CD4-positive, alpha-beta T cell (primary cell): ENCODE results near the gene TAT. TPM values are rescaled to one million over a fixed set of nuclear protein-coding genes. Genes with fewer than 3 reads are reported as not detected.
"Not testable (repeated sequence)": the region's sequence is repeated elsewhere in the genome, so short reads cannot be mapped to it uniquely, and the experiment has no call there.

Experiments
- ATAC-seq: fragments of 200-7000 bp; cut with Tn5 transposase; one replicate; pipeline ENCODE4 v1.10.0; 2022; ENCODE audit warnings: mild to moderate bottlenecking; ENCODE audit not compliant: poor library complexity
- CTCF ChIA-PET: fragments of 350-600 bp; sonication (Branson Sonifier 250); formaldehyde crosslinking; loops from one replicate; lab custom pipeline; 2021; ENCODE audit warnings: antibody characterized with exemption, inconsistent platforms; lab: Charles Lee
- POLR2A ChIA-PET: fragments of 350-600 bp; sonication (Branson Sonifier 250); formaldehyde crosslinking; loops from one replicate; lab custom pipeline; 2021; ENCODE audit warnings: antibody characterized with exemption, inconsistent platforms; lab: Charles Lee
- DNase-seq, 14 experiments: peaks; one replicate each; pipeline ENCODE4 v3.0.0-alpha.2; 2013 to 2020; ENCODE audit warnings: mixed read lengths in 2 of 14
- H3K27ac ChIP-seq, 2 donors: one replicate each; pipeline versions ENCODE4 v1.5.1 to v1.7.0; 2013; ENCODE audit warnings: low read length in 2 of 2, low read depth in 1 of 2, mild to moderate bottlenecking in 1 of 2
- H3K27me3 ChIP-seq, 2 experiments: 1 replicate in 1 of 2; 2 replicates in 1 of 2; pipeline versions ENCODE4 v1.6.1 to v1.7.0; 2013; ENCODE audit warnings: low read length in 2 of 2, control low read depth in 1 of 2, mild to moderate bottlenecking in 1 of 2, moderate library complexity in 1 of 2; ENCODE audit not compliant: insufficient read depth in 2 of 2, control insufficient read depth in 1 of 2
- H3K36me3 ChIP-seq: one replicate; pipeline ENCODE4 v1.6.1; 2013; ENCODE audit warnings: low read length, control low read depth; ENCODE audit not compliant: insufficient read depth
- H3K4me1 ChIP-seq: one replicate; pipeline ENCODE4 v1.6.1; 2013; ENCODE audit warnings: low read length, control low read depth; ENCODE audit not compliant: insufficient read depth
- H3K4me3 ChIP-seq: one replicate; pipeline ENCODE4 v1.5.1; 2013; ENCODE audit warnings: mild to moderate bottlenecking, low read length, moderate library complexity
- H3K9me3 ChIP-seq, 2 experiments: 1 replicate in 1 of 2; 2 replicates in 1 of 2; pipeline versions ENCODE4 v1.6.1 to v1.7.0; 2013; ENCODE audit warnings: low read length in 2 of 2, mild to moderate bottlenecking in 2 of 2, control low read depth in 1 of 2, moderate library complexity in 1 of 2; ENCODE audit not compliant: control insufficient read depth in 1 of 2, insufficient read depth in 1 of 2
- H3K27ac Mint-ChIP-seq: one replicate; pipeline ENCODE4 v1.8.0; 2020; ENCODE audit warnings: mixed read lengths
- H3K27me3 Mint-ChIP-seq: one replicate; pipeline ENCODE4 v1.8.0; 2021; ENCODE audit warnings: mixed read lengths
- H3K36me3 Mint-ChIP-seq: one replicate; pipeline ENCODE4 v1.8.0; 2021; ENCODE audit warnings: low read depth, mixed read lengths
- H3K4me1 Mint-ChIP-seq: one replicate; pipeline ENCODE4 v1.8.0; 2021; ENCODE audit warnings: low read depth, mixed read lengths
- H3K4me3 Mint-ChIP-seq: one replicate; pipeline ENCODE4 v1.8.0; 2020; ENCODE audit warnings: mild to moderate bottlenecking, mixed read lengths
- H3K9me3 Mint-ChIP-seq: one replicate; pipeline ENCODE4 v1.8.0; 2020; ENCODE audit warnings: mixed read lengths
- CTCF ChIP-seq: fragments of 200-600 bp; IDR thresholded peaks from one replicate; pipeline ENCODE4 v1.8.0; 2022; ENCODE audit warnings: antibody characterized with exemption, mild to moderate bottlenecking
- intact Hi-C, 2 experiments: fragments of 100-400 bp; cut with DNase I in 1 of 2; cut with micrococcal nuclease in 1 of 2; formaldehyde crosslinking; loops; one replicate each; pipeline versions ENCODE4 v1.15.1 to v1.9.0; 2023 to 2025; cut with DNase I, micrococcal nuclease
- total RNA-seq, 174 experiments: library from RNA in 2 of 174; stranded (reverse) in 2 of 174; gene quantifications; one replicate each; pipeline ENCODE4 v1.2.3 and lab custom pipeline; 2021 to 2026

The TAT gene
- total RNA-seq, 2 experiments from 2014 or later: not detected

GRCh38 chr16:71593048-71593999 lies 16.4 kb upstream of the TAT start:
- H3K9me3 Mint-ChIP-seq: no peaks in the 10 kb centered on the region
- H3K4me1 ChIP-seq: no peaks in the 10 kb centered on the region
- ChIA-PET CTCF (no interaction called here), POLR2A (no interaction called here)
- no peak overlapping the region for H3K27ac ChIP-seq
- DNase-seq (no peak), ATAC-seq (no peak)
- H3K27ac Mint-ChIP-seq: no peak overlapping the region
- H3K36me3 ChIP-seq: no peaks in the 10 kb centered on the region
- no peaks in the 10 kb centered on the region for H3K36me3 Mint-ChIP-seq
- TF ChIP-seq CTCF: no peak
- intact Hi-C loops: no loop called here
- H3K27me3 ChIP-seq: peaks cover 0 to 17% of the 10 kb centered on the region in 2 experiments
- H3K4me1 Mint-ChIP-seq: no peaks in the 10 kb centered on the region
- peaks cover 0 to 3% of the 10 kb centered on the region in 2 experiments for H3K9me3 ChIP-seq
- no peak overlapping the region for H3K4me3 ChIP-seq
- H3K4me3 Mint-ChIP-seq: no peak overlapping the region
- H3K27me3 Mint-ChIP-seq: peaks cover 61% of the 10 kb centered on the region

- CTCF ChIA-PET: no interaction called here
- ATAC-seq: no peak
- no peak overlapping the region for H3K27ac Mint-ChIP-seq
- H3K4me1 Mint-ChIP-seq: no peaks in the 10 kb centered on the region
- intact Hi-C loops: no loop called here
- Histone ChIP-seq H3K9me3 (peaks cover 0 to 3% of the 10 kb centered on the region in 2 experiments), H3K27ac (no peak overlapping the region), H3K4me3 (no peak overlapping the region), H3K4me1 (no peaks in the 10 kb centered on the region), H3K36me3 (no peaks in the 10 kb centered on the region), H3K27me3 (peaks cover 3 to 20% of the 10 kb centered on the region in 2 experiments)
- H3K36me3 Mint-ChIP-seq: no peaks in the 10 kb centered on the region
- TF ChIP-seq CTCF: no peak
- POLR2A ChIA-PET: no interaction called here
- no peak overlapping the region for H3K4me3 Mint-ChIP-seq
- H3K27me3 Mint-ChIP-seq: peaks cover 62% of the 10 kb centered on the region
- no peak for DNase-seq
- H3K9me3 Mint-ChIP-seq: no peaks in the 10 kb centered on the region
Measured at GRCh38 chr16:71591917-71592316, 15.0 kb upstream of the TAT start.

GRCh38 chr16:71590584-71590983 lies 13.7 kb upstream of the TAT start:
- intact Hi-C loops: no loop called here
- H3K27me3 ChIP-seq: peaks cover 3 to 25% of the 10 kb centered on the region in 2 experiments
- H3K36me3 ChIP-seq: no peaks in the 10 kb centered on the region
- ChIA-PET CTCF (interaction anchor here (0.6 kb wide), 1 partner anchor 69 kb away, joined by 3 read pairs; no protein-coding TSS in a partner anchor), POLR2A (no interaction called here)
- DNase-seq (no peak), ATAC-seq (no peak)
- no peaks in the 10 kb centered on the region for H3K4me1 Mint-ChIP-seq
- peaks cover 0 to 3% of the 10 kb centered on the region in 2 experiments for H3K9me3 ChIP-seq
- no peak overlapping the region for H3K27ac Mint-ChIP-seq
- no peak overlapping the region for H3K4me3 Mint-ChIP-seq
- no peaks in the 10 kb centered on the region for H3K9me3 Mint-ChIP-seq
- H3K36me3 Mint-ChIP-seq: no peaks in the 10 kb centered on the region
- H3K27me3 Mint-ChIP-seq: peaks cover 61% of the 10 kb centered on the region
- H3K27ac ChIP-seq: no peak overlapping the region
- H3K4me3 ChIP-seq: no peak overlapping the region
- H3K4me1 ChIP-seq: no peaks in the 10 kb centered on the region
- no peak for TF ChIP-seq CTCF

- not testable (repeated sequence) for H3K36me3 ChIP-seq
Measured at GRCh38 chr16:71590071-71590470, 13.2 kb upstream of the TAT start.

GRCh38 chr16:71589334-71589733 lies 12.4 kb upstream of the TAT start:
- intact Hi-C loops, ATAC-seq, H3K4me3 ChIP-seq, H3K36me3 Mint-ChIP-seq, H3K27ac ChIP-seq, H3K27ac Mint-ChIP-seq, H3K4me1 ChIP-seq, H3K4me3 Mint-ChIP-seq, H3K9me3 Mint-ChIP-seq, DNase-seq, H3K4me1 Mint-ChIP-seq, POLR2A ChIA-PET, CTCF ChIA-PET, H3K36me3 ChIP-seq, H3K9me3 ChIP-seq: not testable (repeated sequence)
- peaks cover 3 to 21% of the 10 kb centered on the region in 2 experiments for H3K27me3 ChIP-seq
- H3K27me3 Mint-ChIP-seq: peaks cover 55% of the 10 kb centered on the region

More at GRCh38 chr16:71590071-71590470, 13.2 kb upstream of the TAT start:
- DNase-seq, H3K4me1 Mint-ChIP-seq, CTCF ChIA-PET, H3K9me3 Mint-ChIP-seq, H3K27ac Mint-ChIP-seq, ATAC-seq, H3K4me1 ChIP-seq, H3K4me3 Mint-ChIP-seq, H3K36me3 Mint-ChIP-seq, H3K27ac ChIP-seq, H3K9me3 ChIP-seq, H3K4me3 ChIP-seq, intact Hi-C loops, POLR2A ChIA-PET: not testable (repeated sequence)
- peaks cover 3 to 25% of the 10 kb centered on the region in 2 experiments for H3K27me3 ChIP-seq
- H3K27me3 Mint-ChIP-seq: peaks cover 60% of the 10 kb centered on the region
